GM12873 (cell line): ENCODE measurements around the gene UIMC1.

Experiments used
- CTCF ChIP-seq: IDR thresholded peaks from 2 replicates; pipeline ENCODE4 v1.5.1; 2012; ENCODE audit warnings: low read depth, mild to moderate bottlenecking, moderate library complexity, low read length, control low read depth; ENCODE audit not compliant: insufficient read depth; ENCODE audit errors: missing control alignments

Gene UIMC1

GRCh38 chr5:176869501-176870109 is 137.0 kb downstream of the UIMC1 start:
- no peak for TF ChIP-seq CTCF

GRCh38 chr5:176868731-176869130 is 137.8 kb downstream of the UIMC1 start:
- no peak for TF ChIP-seq CTCF

- no peak for TF ChIP-seq CTCF
Measured at GRCh38 chr5:176868126-176868525, 138.5 kb downstream of the UIMC1 start.

- no peak for TF ChIP-seq CTCF
Measured at GRCh38 chr5:176866707-176867310, 139.8 kb downstream of the UIMC1 start.

GRCh38 chr5:176865964-176866363 is 140.6 kb downstream of the UIMC1 start:
- no peak for TF ChIP-seq CTCF

- no peak for TF ChIP-seq CTCF
Measured at GRCh38 chr5:176864755-176865154, 141.8 kb downstream of the UIMC1 start.

- no peak for TF ChIP-seq CTCF
Measured at GRCh38 chr5:176863765-176864098, 142.8 kb downstream of the UIMC1 start.
